Endothelial cell (in vitro differentiated cells): Measurements from ENCODE around the gene MLLT6. TPM values are rescaled to one million over a fixed set of nuclear protein-coding genes. Genes with fewer than 3 reads are reported as not detected.
A peak's percentile ranks its signal among the peaks of the same experiment; 100 is the strongest.

Experiments
- DNase-seq: peaks from one replicate; pipeline ENCODE4 v3.0.0; 2021; ENCODE audit warnings: low spot score
- H3K27ac Mint-ChIP-seq: one replicate; pipeline ENCODE4 v1.8.0; 2021; ENCODE audit warnings: mixed read lengths, inconsistent platforms; ENCODE audit not compliant: unreplicated experiment
- H3K27me3 Mint-ChIP-seq: one replicate; pipeline ENCODE4 v1.8.0; 2021; ENCODE audit warnings: mild to moderate bottlenecking, moderate library complexity, mixed read lengths, inconsistent platforms; ENCODE audit not compliant: unreplicated experiment
- H3K36me3 Mint-ChIP-seq: one replicate; pipeline ENCODE4 v1.8.0; 2021; ENCODE audit warnings: mild to moderate bottlenecking, low read depth, mixed read lengths, inconsistent platforms; ENCODE audit not compliant: unreplicated experiment
- H3K4me1 Mint-ChIP-seq: one replicate; pipeline ENCODE4 v1.8.0; 2021; ENCODE audit warnings: mild to moderate bottlenecking, mixed read lengths, inconsistent platforms; ENCODE audit not compliant: unreplicated experiment
- H3K4me3 Mint-ChIP-seq: one replicate; pipeline ENCODE4 v1.8.0; 2021; ENCODE audit warnings: mild to moderate bottlenecking, mixed read lengths, inconsistent platforms; ENCODE audit not compliant: unreplicated experiment
- H3K9me3 Mint-ChIP-seq: one replicate; pipeline ENCODE4 v1.8.0; 2021; ENCODE audit warnings: mixed read lengths, inconsistent platforms; ENCODE audit not compliant: unreplicated experiment
- total RNA-seq: library from RNA; stranded (reverse); fragmentation: NEBNext Ultra II Directional; extraction: Animal tissue kit (Norgen Biotek cat#: 25700); gene quantifications from one replicate; pipeline ENCODE4 v1.2.1, GENCODE V29; 2021; ENCODE audit not compliant: unreplicated experiment
- TF ChIP-seq, protein P1 (sequence below): fragments of 200-600 bp; sonication (generic); IDR thresholded peaks from one replicate; pipeline ENCODE4 v1.5.0; 2021; ENCODE audit warnings: antibody characterized with exemption; ENCODE audit not compliant: unreplicated experiment

Gene MLLT6
- total RNA-seq, 1 donor from 2014 or later, result 33.8 TPM

DNA sequence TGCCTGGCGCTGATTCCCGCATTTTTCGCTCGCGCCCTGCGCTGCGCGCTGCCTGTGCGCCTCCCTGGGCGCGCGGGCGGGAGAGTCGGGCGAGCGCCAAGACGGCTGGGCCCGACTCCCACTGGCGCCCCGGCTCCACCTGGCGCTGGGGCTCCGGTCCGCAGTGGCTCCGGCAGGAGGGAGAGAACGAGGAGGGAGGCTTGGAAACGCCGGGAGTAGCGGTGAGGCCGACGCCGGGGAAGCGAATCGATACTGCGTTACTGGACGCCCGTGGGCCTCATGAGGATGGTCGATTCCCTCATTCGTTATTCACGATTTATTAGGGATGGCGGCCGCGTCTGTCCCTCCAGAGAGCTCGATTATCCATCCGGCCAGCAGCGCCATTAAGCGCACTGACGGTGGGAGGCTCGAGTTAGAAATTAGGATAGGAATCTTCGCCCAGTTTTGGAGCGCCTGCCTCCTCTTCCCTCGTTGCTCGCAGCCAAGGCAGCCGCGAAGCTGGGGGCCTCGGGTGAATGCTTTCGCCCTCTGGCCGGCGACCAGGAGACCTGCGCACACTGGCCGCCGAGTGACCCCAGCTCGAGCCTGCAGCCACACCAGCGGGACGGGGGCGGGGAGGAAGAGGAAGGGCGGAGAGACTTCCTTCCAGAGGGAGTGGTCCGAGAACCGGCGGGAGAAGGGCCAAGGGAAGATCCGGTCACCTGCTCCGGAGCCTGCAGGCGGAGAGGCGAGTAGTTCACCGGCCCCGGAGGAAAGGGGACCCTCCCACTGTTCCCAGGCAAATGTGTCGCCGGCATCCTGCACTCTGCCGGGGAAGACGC is 44.4 kb downstream of the MLLT6 start:
- peaks cover 21% of the 10 kb centered on the region for H3K27me3 Mint-ChIP-seq
- no peak overlapping the region for H3K27ac Mint-ChIP-seq
- H3K36me3 Mint-ChIP-seq, result peaks cover 25% of the 10 kb centered on the region
- H3K9me3 Mint-ChIP-seq, result no peaks in the 10 kb centered on the region
- H3K4me3 Mint-ChIP-seq, result peak overlapping the region; percentile 98
- TF ChIP-seq, protein P1, sequence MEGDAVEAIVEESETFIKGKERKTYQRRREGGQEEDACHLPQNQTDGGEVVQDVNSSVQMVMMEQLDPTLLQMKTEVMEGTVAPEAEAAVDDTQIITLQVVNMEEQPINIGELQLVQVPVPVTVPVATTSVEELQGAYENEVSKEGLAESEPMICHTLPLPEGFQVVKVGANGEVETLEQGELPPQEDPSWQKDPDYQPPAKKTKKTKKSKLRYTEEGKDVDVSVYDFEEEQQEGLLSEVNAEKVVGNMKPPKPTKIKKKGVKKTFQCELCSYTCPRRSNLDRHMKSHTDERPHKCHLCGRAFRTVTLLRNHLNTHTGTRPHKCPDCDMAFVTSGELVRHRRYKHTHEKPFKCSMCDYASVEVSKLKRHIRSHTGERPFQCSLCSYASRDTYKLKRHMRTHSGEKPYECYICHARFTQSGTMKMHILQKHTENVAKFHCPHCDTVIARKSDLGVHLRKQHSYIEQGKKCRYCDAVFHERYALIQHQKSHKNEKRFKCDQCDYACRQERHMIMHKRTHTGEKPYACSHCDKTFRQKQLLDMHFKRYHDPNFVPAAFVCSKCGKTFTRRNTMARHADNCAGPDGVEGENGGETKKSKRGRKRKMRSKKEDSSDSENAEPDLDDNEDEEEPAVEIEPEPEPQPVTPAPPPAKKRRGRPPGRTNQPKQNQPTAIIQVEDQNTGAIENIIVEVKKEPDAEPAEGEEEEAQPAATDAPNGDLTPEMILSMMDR, result no peak
- peak; percentile 59 for DNase-seq
- peaks cover 51% of the 10 kb centered on the region for H3K4me1 Mint-ChIP-seq

DNA sequence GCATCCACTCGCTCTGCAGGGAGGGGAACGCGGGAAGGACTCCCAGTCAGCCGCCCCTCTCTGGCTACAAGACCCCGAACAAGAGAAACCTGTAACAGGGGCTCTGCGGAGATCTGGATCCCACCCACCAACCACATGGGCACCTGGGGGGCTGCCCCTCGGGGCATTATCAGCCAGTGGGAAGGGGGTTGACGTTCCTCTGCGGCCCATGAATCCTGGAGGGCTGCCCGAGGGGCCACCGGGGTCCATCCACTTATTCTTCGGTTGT is 44.9 kb downstream of the MLLT6 start:
- TF ChIP-seq, protein P1, result no peak
- peaks cover 50% of the 10 kb centered on the region for H3K4me1 Mint-ChIP-seq
- peaks cover 21% of the 10 kb centered on the region for H3K36me3 Mint-ChIP-seq
- no peak for DNase-seq
- peaks cover 15% of the 10 kb centered on the region for H3K27me3 Mint-ChIP-seq
- H3K4me3 Mint-ChIP-seq, result peak overlapping the region; percentile 98
- no peaks in the 10 kb centered on the region for H3K9me3 Mint-ChIP-seq
- no peak overlapping the region for H3K27ac Mint-ChIP-seq

DNA sequence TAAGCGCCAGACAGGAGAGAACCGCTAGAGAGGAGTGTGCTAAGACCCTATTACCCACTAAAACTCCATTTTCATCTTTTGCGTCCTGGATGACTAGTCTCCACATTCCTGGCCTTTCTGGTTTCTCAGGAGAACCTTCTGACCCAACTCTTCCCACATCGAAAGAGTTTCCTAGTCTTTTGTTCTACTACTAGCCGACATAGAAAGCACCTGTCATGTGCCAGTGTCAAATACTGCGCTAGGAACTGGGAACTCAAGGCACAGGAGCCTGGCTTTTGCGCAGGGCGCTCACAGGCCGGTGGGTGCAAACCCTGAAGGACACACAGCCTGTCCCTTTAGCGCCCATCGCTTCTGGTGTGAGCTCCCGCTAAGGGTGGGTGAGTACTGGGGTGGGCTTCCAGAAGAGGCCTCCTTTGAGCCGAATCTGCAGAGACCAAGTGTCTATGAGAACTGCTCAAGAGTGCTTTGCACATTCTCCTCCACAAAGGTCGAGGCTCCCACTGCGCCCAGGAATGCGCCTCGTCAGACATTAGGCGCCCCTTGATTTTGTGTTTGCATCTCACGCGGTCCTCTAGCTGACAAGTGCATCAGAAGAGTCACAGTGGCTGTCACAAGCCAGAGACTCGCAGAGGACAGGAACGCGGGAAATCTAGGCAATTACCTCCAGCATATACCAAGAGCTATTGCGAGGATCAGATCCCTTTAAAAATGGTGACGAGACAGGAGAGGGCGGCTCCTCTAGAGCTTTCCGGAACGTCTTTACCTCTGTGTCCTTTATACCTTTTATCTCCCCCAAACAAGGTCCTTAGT is 45.4 kb downstream of the MLLT6 start:
- H3K4me1 Mint-ChIP-seq, result peaks cover 49% of the 10 kb centered on the region
- TF ChIP-seq, protein P1, result no peak
- peaks cover 15% of the 10 kb centered on the region for H3K27me3 Mint-ChIP-seq
- peak overlapping the region; percentile 98 for H3K4me3 Mint-ChIP-seq
- no peak for DNase-seq
- peaks cover 21% of the 10 kb centered on the region for H3K36me3 Mint-ChIP-seq
- H3K27ac Mint-ChIP-seq, result peak overlapping the region; percentile 44
- no peaks in the 10 kb centered on the region for H3K9me3 Mint-ChIP-seq

DNA sequence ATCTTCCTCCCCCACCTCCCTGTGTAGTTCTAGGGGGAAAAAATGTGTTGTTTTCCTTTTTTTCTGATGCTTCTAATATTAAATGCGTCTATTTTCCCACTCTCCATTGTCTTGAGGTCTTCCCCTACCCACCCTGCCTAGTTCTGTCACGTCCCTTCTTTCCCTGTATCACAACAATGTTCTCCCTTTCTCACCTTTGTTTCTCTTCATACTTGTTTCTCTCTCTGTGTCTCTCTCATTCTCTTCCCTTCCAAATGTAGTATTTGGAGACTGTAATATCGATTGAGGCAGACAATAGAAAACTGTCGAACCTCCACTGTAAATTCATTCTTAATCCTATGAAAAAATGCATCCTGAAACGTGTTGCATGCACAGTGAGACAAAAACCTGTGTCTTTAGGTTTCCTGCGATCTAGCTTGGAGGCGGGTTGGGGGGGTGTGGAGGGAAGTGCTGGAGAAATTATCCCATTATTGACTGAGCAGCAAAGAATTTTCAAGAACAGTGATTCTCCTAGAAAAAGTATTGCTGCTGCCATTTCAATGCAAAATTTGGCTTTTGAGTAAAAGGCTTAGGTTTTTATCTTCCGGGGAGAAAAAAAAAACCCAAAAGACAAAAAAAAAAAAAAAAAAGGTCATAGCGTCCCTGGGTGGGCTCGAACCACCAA is 46.2 kb downstream of the MLLT6 start:
- no peak for DNase-seq

More for the DNA sequence above, 46.2 kb downstream of the MLLT6 start:
- Mint-ChIP-seq H3K9me3 (no peaks in the 10 kb centered on the region), H3K36me3 (peaks cover 22% of the 10 kb centered on the region), H3K4me3 (peak overlapping the region; percentile 98), H3K27ac (peak overlapping the region; percentile 96), H3K27me3 (peaks cover 15% of the 10 kb centered on the region), H3K4me1 (peaks cover 42% of the 10 kb centered on the region)
- TF ChIP-seq, protein P1, result no peak
